HG03520 (cell line): ENCODE results near the gene SHC2.
"Not testable (repeated sequence)": the region's sequence is repeated elsewhere in the genome, so short reads cannot be mapped to it uniquely, and the experiment has no call there.

ENCODE experiments used
- ATAC-seq: cut with Tn5 transposase; IDR thresholded peaks from one replicate; pipeline ENCODE4 v1.9.1; 2021; ENCODE audit warnings: mild to moderate bottlenecking, moderate library complexity; ENCODE audit not compliant: unreplicated experiment

The SHC2 gene

GRCh38 chr19:492091-492531, 31.3 kb upstream of the SHC2 start:
- no peak for ATAC-seq

GRCh38 chr19:491146-491741, 30.4 kb upstream of the SHC2 start:
- no peak for ATAC-seq

- ATAC-seq: no peak
These were observed 28.8 kb upstream of the SHC2 start for GRCh38 chr19:489418-490196.

GRCh38 chr19:488505-489417, 27.9 kb upstream of the SHC2 start:
- no peak for ATAC-seq

GRCh38 chr19:485583-486236, 24.9 kb upstream of the SHC2 start:
- ATAC-seq: no peak

GRCh38 chr19:485077-485476, 24.2 kb upstream of the SHC2 start:
- ATAC-seq: no peak

GRCh38 chr19:484494-484893, 23.7 kb upstream of the SHC2 start:
- ATAC-seq: no peak

GRCh38 chr19:483332-484072, 22.7 kb upstream of the SHC2 start:
- no peak for ATAC-seq

- ATAC-seq: no peak
These were observed 21.6 kb upstream of the SHC2 start for GRCh38 chr19:482186-483041.

- ATAC-seq: not testable (repeated sequence)
These were observed 20.3 kb upstream of the SHC2 start for GRCh38 chr19:481100-481499.

- no peak for ATAC-seq
These were observed 19.4 kb upstream of the SHC2 start for GRCh38 chr19:480016-480855.

GRCh38 chr19:478976-479375, 18.1 kb upstream of the SHC2 start:
- no peak for ATAC-seq

- ATAC-seq: no peak
These were observed 17.5 kb upstream of the SHC2 start for GRCh38 chr19:478236-478903.

- no peak for ATAC-seq
These were observed 14.5 kb upstream of the SHC2 start for GRCh38 chr19:475360-475759.

- ATAC-seq: no peak
These were observed 13.6 kb upstream of the SHC2 start for GRCh38 chr19:474126-475078.

- ATAC-seq: no peak
These were observed 11.4 kb upstream of the SHC2 start for GRCh38 chr19:472005-472858.
